HG03354 (cell line): ENCODE data around the gene KCNRG.
"Not testable (repeated sequence)": the region's sequence is repeated elsewhere in the genome, so short reads cannot be mapped to it uniquely, and the experiment has no call there.

Experiments
- ATAC-seq: cut with Tn5 transposase; IDR thresholded peaks from one replicate; pipeline ENCODE4 v1.9.1; 2021; ENCODE audit warnings: mild to moderate bottlenecking; ENCODE audit not compliant: unreplicated experiment, poor library complexity, severe bottlenecking

KCNRG gene

DNA sequence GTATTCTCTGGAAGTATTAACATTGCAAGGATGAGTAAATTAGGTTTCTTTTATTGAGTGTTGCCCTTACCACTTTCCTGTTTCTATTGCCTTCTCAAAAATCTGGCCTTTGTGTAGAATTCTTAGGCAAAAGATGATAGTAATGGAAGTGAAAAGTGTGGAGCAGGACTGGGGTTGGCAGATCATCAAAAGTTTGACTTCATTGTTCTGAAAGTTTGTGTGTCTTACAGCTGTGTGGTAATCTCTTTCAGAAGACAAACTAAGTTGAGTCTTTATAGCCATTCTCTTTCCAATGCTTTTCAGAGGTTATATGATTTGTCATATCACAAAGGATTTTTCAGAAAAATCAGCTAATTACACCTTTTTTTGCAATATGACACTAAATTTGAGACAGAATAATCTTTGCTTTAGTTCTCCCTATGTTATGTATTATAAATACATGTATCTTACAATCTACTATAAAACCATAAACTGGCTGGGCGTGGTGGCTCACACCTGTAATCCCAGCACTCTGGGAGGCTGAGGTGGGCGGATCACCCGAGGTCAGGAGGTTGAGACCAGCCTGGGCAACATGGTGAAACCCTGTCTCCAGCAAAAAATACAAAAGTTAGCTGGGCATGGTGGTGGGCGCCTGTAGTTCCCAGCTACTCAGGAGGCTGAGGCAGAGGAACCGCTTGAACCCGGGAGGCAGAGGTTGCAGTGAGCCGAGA, 8.7 kb upstream of the KCNRG start:
- no peak for ATAC-seq

DNA sequence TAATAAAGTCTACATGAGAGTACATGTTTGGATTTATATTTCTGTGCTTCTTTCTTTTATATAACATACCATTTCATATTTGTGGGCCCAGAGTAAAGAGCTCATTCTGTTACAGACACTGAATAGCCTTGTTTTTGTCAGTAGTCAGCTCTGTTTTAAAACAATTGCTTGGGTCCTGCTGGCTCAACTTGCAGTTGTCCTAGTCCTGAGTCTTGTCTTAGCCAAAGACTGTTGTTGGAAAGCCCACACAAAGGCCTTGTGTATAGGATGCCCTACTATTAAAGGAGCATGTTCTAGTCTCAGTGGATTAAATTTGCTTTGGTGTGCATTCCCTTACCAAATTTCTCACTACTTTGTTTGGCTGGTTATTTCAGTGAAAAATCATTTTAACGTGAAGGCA, 3.8 kb upstream of the KCNRG start:
- no peak for ATAC-seq

DNA sequence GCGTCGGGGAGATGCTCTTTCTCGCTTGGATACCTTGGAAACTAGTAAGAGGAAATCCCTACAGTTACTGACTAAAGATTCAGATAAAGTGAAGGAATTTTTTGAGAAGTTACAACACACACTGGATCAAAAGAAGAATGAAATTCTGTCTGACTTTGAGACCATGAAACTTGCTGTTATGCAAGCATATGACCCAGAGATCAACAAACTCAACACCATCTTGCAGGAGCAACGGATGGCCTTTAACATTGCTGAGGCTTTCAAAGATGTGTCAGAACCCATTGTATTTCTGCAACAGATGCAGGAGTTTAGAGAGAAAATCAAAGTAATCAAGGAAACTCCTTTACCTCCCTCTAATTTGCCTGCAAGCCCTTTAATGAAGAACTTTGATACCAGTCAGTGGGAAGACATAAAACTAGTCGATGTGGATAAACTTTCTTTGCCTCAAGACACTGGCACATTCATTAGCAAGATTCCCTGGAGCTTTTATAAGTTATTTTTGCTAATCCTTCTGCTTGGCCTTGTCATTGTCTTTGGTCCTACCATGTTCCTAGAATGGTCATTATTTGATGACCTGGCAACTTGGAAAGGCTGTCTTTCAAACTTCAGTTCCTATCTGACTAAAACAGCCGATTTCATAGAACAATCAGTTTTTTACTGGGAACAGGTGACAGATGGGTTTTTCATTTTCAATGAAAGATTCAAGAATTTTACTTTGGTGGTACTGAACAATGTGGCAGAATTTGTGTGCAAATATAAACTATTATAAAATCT, 2.7 kb upstream of the KCNRG start:
- no peak for ATAC-seq

DNA sequence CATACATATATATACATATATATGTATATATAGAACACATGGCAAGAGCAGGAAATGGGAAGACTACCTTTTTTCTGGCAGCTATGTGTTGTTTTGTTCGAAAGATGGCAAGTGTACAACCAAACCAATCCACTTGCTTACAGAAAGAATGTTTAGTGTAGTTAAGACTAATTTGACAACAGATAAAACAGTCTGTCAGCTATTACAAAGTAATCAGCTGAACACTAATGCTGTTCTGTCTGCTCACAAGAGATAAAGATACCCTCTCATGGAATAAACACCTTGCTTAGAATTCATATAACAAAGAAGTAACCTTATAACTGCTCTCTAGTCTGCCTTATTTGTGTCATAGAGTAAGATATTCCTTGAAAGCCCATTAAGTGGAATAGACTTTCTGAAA, 858 bp upstream of the KCNRG start:
- no peak for ATAC-seq

DNA sequence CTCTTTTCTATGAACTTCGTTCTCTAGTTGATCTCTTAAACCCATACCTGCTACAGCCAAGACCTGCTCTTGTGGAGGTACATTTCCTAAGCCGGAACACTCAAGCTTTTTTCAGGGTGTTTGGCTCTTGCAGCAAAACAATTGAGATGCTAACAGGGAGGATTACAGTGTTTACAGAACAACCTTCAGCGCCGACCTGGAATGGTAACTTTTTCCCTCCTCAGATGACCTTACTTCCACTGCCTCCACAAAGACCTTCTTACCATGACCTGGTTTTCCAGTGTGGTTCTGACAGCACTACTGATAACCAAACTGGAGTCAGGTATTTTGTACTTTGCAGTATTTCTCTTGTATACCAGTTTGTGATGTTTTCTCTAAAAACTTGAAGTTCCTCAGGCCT, 506 bp downstream of the KCNRG start:
- ATAC-seq, result no peak

DNA sequence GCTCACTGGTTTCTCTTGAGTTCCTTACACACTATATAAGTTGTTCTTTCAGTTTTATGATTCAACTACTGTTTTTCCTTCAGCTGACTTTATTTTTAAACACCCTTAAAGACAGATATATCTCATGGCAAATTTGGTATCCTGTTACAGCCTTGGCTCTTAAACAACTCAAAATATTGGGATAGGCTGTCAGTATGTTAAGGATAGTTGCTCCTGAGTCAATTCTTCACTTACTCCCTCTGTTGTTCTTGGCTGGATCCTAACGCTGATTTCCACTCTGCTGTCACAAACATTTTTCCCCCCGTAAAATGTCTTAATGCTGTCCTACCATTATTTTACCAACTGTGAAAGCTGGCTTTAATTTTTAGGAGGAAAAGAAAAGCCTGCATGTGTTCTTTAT, 1.2 kb downstream of the KCNRG start:
- no peak for ATAC-seq

DNA sequence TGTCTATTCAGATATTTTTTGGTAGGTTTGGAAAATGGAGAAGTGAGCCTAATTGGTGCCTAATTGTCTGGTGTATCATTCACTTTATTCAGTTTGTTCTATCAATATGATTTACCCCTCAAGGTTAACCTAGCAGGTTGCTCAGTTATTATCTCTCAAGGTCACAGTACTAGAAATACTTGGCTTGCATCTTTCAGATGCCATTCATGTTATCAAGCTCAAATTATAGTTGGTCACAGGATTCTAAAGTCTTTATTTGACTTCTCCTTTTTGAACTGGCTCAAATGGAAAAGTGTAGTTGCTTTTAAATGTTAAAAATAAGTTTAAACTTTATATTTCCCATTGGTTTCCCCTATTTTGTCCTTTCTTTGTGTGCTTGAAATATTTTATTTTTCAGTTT, 2.6 kb downstream of the KCNRG start:
- no peak for ATAC-seq

DNA sequence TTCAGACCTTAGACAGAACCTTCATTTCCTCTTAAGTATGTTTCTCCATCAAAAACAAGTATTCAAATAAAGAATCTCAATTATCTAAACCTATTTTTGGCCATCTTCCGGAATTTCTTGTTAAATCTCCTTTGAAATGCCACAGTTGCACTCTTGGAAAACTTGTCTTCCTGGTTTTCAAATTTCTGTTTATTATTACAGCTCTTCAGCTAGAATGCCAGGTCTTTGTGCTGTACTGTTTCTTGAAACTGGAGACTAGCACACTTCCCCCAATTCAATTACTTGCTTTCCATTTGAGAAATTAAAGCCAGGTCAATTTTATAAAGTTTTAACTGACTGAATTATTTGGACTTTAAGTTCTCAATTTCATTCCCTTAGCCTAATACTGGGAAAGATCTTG, 10.2 kb downstream of the KCNRG start:
- no peak for ATAC-seq

DNA sequence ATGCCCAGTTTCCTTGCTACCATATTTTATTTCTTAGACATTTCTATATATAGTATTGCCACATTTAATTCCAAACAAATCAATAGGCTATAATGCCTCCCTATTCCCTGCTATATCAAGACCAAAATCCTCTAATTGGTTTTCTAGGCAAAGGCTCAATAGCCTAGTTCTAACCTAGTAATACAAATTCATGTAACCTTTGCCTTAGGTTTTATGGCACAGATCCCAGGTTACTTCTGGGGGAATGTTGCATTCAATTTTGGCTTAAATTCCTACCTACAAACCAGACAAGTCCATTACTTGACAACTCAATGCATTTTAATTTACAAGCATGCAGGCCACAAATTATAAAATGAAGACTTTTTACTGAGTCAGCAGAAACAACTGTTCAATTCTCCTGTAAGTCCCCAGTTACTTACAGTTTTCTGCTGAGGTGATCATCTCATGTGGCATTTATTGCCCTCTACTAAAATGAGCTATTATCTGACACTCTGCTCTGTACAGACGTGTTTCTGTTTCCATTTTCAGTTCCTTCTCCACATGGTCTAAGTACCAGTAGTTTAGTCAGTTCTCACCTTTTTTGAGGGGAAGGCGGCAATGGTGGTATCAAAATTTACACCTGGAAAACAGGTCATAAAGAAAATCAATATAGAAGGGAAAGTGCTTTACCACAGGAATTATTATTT, 11.7 kb downstream of the KCNRG start:
- ATAC-seq, result peak; percentile 99

DNA sequence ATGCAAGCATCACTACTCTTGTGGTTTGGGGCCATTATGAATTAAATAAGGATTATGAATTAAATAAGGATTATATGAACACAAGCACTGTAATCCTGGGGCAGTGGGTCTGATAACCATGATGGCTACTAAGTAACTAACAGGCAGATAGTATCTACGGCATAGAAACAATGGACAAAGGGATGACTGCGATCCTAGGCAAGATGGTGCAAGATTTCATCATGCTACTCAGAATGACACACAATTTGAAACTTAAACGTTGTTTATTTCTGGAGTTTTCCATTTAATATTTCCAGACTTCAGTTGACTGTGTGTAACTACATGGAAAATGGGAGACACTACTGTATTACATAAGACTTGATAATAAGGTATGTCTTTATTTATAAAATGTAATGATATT, 15.1 kb downstream of the KCNRG start:
- no peak for ATAC-seq

DNA sequence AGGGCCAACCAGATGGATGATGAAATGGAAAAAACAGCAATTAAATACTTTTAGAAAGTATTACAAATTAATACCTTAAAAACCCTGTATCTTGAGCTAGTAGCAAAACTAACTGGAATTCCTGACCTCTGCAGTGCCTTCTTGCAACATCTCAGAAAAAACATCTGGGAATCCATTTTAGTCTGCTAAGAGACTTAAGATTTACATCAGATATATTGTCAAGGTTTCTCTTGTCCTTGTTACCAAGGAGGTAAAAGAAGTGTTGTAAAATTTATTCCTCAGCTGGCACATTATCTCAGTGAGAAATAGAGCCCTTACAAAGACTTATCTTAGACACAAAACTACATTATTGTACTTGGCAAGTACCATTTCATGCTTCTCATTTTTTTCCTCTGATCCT, 18.5 kb downstream of the KCNRG start:
- no peak for ATAC-seq

DNA sequence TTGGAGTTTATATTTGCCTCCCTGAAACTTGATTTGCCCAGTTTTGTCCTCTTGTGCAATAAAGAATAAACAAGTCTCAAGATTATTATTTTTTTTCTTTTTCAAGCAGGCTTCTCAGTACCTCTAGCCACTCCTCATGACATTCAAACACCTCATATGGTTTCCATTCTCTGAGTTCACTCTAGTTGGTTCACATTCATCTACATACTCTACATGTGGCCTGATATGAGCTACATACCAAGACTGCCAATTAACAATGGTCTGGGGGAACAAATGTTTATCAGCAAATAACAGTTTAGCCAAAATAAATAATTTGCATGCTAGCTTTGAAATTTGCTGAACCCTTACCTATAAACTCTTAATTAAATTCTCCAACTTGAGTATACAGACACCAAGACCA, 22.5 kb downstream of the KCNRG start:
- ATAC-seq, result no peak

DNA sequence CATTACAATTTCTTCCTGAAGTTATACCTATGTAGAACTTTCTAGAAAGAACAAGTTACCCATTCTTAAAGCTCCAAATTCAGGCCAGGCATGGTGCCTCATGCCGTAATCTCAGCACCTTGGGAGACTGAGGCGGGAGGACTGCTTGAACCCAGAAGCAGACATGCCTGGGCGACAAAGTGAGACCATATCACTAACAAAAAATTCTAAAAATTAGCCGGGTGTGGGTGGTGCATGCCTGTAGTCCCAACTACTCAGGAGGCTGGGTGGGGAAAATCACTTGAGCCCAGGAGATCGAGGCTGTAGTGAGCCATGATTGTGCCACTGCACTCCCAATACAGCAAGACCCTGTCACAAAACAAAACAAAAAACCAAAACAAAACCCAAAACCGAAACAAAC, 23.0 kb downstream of the KCNRG start:
- ATAC-seq, result no peak

DNA sequence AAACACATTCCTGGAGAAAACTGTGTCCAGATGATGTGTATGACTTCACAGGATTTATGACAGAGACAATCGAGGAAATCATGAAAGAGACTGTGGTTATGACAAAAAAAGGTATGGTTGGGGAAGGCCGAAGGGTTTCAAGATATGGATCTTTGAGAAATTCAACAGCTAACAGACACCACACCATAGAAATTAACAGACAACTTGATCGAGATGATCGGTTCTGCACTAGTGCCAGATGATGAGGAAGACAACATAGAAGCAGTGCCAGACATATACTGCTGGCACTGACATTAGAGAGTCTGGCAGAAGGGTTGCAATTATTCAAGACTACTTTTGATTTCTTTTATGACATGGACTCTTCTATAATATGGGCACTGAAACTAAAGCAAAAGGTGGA, 37.2 kb downstream of the KCNRG start:
- ATAC-seq, result no peak

DNA sequence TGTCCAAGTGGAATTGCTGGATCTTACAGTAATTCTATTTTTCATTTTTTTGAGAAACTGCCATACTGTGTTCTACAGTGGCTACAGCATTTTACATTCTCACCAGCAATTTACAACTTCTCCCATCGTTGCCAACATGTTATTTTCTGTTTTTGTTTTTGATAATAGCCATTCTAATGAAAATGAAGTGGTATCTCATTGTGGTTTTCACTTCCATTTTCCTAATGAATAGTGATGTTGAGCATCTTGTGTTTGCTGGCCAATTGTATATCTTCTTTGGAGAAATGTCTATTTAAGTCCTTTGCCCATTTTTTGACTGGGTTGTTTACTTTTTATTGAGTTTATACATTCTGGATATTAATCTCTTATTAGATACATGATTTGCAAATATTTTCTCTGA, 38.6 kb downstream of the KCNRG start:
- ATAC-seq, result no peak

DNA sequence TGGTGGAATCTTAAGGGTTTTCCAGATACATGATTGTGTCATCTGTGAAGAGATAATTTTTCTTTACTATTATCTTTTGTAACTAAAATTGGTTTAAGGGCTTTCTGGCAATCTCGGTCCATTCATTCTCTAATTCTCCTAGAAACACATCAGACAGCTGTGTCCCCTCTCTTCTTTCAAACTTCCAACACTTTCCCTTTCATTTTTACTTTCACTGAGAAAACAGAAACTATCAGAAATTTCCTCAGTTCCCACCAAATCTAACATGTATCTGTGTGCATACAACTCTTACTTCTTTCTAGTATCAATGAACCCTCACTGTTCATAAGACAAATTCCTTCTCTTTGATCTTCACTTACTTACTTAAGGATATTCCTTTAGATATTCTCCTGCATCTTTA, 40.2 kb downstream of the KCNRG start:
- no peak for ATAC-seq

DNA sequence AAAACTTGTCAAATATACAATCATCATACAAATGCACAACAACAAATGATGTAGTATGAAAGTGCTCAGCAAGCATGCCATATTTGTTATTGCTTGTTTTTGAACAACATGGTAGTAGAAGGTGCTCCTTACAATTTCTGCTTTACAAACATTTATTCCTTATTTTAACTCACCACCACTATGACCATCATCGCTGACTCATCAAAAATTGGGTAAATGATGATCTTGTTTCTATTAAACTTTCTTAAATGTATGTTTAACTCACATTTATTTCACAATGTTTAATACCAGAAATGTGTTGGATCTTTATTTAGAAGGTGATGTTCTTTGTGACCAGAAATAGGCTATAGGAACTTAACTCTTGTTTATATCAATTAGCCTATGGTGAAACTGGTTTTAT, 45.5 kb downstream of the KCNRG start:
- no peak for ATAC-seq

DNA sequence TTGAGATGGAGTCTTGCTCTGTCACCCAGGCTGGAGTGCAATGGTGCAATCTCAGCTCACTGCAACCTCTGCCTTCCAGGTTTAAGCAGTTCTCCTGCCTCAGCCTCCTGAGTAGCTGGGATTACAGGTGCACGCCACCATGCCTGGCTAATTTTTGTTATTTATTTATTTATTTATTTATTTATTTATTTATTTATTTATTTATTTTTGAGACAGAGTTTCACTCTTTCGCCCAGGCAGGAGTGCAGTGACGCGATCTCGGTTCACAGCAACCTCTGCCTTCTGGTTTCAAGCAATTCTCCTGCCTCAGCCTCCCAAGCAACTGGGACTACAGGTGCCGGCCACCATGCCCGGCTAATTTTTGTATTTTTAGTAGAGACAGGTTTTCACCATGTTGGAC, 47.1 kb downstream of the KCNRG start:
- not testable (repeated sequence) for ATAC-seq

DNA sequence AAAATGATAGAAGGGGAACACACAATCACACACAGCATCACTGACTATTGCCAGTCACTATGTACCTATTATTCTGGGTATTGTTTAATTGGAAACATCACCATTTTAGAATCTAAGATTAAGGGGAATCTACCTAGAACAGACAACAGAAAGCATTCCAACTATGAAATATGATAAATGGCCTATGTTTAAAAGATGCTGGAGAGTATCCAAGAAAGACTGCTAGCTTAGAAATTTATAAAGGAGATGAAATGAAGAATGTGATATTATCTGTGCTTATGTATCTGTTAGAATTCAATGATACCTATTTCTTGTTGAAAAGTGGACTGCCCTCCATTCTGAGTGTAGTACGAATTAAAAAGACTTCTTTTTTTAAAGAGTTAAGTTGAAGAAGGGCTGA, 50.5 kb downstream of the KCNRG start:
- no peak for ATAC-seq

DNA sequence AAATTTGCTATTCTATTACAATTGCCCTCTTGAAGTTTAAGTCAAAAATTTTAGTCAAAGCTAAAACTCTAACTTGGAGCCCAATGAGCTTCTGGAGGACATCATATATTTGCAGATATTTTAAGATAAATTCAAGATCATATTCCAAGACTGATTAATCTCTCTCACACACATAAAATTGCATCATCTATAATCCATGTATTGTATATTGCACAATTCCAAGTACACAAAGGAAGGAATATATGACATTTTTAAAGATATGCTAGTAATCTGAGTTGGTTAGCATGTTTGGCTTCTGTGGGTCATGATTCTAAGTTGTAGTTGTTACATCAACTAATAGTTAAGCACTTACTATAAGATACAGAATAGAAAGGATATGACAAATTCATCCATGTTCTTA, 53.3 kb downstream of the KCNRG start:
- ATAC-seq, result no peak

DNA sequence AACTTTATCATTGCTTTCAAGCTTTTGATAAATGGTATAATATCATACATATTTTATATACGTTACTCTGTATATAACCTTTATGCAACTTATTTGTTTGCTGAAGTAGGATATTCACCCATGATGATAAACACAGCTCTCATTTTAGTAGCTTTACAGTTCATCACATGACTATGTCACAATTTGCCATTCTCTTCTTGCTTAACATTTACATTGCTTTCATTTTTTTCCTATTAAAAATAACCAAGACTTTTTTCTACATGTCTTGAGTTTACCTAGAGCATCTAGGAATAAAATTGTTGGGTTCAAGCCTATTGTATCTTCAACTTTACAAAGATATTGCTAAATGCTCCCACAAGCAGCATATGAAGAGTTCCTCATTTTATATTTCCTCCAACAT, 54.0 kb downstream of the KCNRG start:
- ATAC-seq, result no peak
